Glutamatergic neuron (in vitro differentiated cells): ENCODE data around the gene MED25. TPM values are rescaled to one million over a fixed set of nuclear protein-coding genes. Genes with fewer than 3 reads are reported as not detected.
A peak's percentile ranks its signal among the peaks of the same experiment; 100 is the strongest.

ENCODE experiments used
- DNase-seq: peaks from one replicate; pipeline ENCODE4 v3.0.0; 2022
- H3K27ac Mint-ChIP-seq: one replicate; pipeline ENCODE4 v1.8.0; 2020; ENCODE audit warnings: mild to moderate bottlenecking, mixed read lengths, inconsistent platforms; ENCODE audit not compliant: unreplicated experiment
- H3K27me3 Mint-ChIP-seq: one replicate; pipeline ENCODE4 v1.8.0; 2020; ENCODE audit warnings: mild to moderate bottlenecking, moderate library complexity, mixed read lengths, inconsistent platforms; ENCODE audit not compliant: unreplicated experiment
- H3K36me3 Mint-ChIP-seq: one replicate; pipeline ENCODE4 v1.8.0; 2020; ENCODE audit warnings: mild to moderate bottlenecking, mixed read lengths, inconsistent platforms; ENCODE audit not compliant: unreplicated experiment
- H3K4me1 Mint-ChIP-seq: one replicate; pipeline ENCODE4 v1.8.0; 2020; ENCODE audit warnings: mild to moderate bottlenecking, low read depth, mixed read lengths, inconsistent platforms; ENCODE audit not compliant: unreplicated experiment
- H3K4me3 Mint-ChIP-seq: one replicate; pipeline ENCODE4 v1.8.0; 2020; ENCODE audit warnings: mild to moderate bottlenecking, mixed read lengths, inconsistent platforms; ENCODE audit not compliant: unreplicated experiment
- H3K9me3 Mint-ChIP-seq: one replicate; pipeline ENCODE4 v1.8.0; 2020; ENCODE audit warnings: mild to moderate bottlenecking, moderate library complexity, mixed read lengths, inconsistent platforms; ENCODE audit not compliant: unreplicated experiment
- total RNA-seq: library from RNA; stranded (reverse); fragmentation: NEBNext Ultra II Directional; extraction: Animal tissue kit (Norgen Biotek cat#: 25700); gene quantifications from one replicate; pipeline ENCODE4 v1.2.1, GENCODE V29; 2021; ENCODE audit not compliant: unreplicated experiment
- TF ChIP-seq, protein P1 (sequence below): fragments of 200-600 bp; sonication (generic); IDR thresholded peaks from one replicate; pipeline ENCODE4 v1.5.0; 2021; ENCODE audit not compliant: partially characterized antibody, unreplicated experiment

MED25 gene
- total RNA-seq, 1 donor from 2014 or later = 51.0 TPM

DNA sequence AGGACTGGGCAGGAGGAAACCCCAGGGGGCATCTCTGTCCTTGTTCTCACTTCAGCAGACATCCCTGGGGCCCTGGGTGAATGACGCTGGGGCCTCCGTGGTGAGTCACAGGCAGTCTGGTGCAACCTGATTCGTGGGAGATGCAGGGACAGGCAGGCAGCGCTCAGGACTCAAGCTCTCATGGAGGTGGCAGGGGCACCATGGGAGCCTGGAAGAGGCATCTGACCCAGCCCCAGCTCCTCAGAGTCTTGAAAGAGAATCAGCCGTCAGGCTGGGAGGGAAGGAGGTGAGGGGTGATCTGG lies 18.9 kb downstream of the MED25 start:
- H3K36me3 Mint-ChIP-seq = peaks cover 20% of the 10 kb centered on the region
- peaks cover 3% of the 10 kb centered on the region for H3K9me3 Mint-ChIP-seq
- H3K4me1 Mint-ChIP-seq = no peaks in the 10 kb centered on the region
- TF ChIP-seq, protein P1, sequence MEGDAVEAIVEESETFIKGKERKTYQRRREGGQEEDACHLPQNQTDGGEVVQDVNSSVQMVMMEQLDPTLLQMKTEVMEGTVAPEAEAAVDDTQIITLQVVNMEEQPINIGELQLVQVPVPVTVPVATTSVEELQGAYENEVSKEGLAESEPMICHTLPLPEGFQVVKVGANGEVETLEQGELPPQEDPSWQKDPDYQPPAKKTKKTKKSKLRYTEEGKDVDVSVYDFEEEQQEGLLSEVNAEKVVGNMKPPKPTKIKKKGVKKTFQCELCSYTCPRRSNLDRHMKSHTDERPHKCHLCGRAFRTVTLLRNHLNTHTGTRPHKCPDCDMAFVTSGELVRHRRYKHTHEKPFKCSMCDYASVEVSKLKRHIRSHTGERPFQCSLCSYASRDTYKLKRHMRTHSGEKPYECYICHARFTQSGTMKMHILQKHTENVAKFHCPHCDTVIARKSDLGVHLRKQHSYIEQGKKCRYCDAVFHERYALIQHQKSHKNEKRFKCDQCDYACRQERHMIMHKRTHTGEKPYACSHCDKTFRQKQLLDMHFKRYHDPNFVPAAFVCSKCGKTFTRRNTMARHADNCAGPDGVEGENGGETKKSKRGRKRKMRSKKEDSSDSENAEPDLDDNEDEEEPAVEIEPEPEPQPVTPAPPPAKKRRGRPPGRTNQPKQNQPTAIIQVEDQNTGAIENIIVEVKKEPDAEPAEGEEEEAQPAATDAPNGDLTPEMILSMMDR = no peak
- H3K4me3 Mint-ChIP-seq = no peak overlapping the region
- DNase-seq = no peak
- peaks cover 7% of the 10 kb centered on the region for H3K27me3 Mint-ChIP-seq
- H3K27ac Mint-ChIP-seq = peak overlapping the region; percentile 52

DNA sequence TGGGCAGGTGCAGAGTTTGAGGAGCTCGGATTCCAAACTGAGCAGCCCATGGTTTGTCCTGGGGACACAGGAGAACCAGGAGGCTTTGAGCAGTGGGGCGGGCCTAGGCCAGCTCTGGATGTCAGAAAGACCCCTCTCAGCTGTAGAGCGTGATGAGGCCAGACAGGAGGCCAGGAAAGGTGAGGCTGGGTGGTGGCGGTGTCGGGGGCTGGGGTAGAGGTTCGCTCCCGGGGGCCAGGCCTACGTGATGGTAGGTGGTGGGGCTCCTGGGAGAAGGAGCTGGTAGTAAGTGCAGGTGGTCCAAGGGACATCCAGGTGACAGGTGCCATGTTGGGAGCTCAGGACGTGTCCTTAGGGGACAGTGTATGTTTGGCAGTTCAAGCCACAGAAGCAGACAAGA lies 19.3 kb downstream of the MED25 start:
- H3K4me3 Mint-ChIP-seq = no peak overlapping the region
- peak overlapping the region; percentile 52 for H3K27ac Mint-ChIP-seq
- H3K9me3 Mint-ChIP-seq = peaks cover 1% of the 10 kb centered on the region
- no peaks in the 10 kb centered on the region for H3K4me1 Mint-ChIP-seq
- TF ChIP-seq, protein P1 = no peak
- DNase-seq = no peak
- H3K36me3 Mint-ChIP-seq = peaks cover 20% of the 10 kb centered on the region
- peaks cover 5% of the 10 kb centered on the region for H3K27me3 Mint-ChIP-seq

DNA sequence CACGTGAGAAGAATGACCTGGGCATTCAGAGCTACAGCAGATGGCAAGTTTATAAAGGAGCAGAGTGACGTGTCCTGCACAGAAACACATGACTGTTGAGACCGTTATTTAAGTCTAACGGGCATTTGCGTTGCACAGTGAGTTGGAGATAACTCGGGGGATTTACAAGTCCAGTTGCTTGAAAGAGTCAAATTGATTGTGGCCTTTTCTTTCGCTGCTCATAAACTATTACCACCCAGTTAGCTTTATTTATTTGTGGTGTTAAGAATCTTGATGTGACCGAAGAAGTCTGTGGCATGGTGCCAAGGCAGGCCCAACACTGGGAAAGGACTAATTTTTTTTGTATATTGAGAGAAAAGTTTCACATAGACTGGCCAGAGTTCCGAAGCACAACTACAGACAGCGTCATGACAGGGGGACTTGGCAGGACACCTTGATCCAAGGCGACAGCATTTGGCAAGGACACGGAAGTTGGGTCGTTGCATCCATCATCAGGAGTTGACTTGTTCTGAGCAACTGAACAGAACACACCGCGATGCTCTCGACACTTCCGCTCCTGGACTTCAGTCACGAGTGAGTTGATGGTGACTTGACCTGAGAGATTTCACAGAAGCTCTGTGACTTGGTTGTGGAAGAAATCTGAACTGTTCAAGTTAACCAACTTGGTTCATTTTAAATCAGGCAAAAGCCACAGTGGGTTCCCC lies 20.9 kb downstream of the MED25 start:
- H3K27me3 Mint-ChIP-seq = peaks cover 4% of the 10 kb centered on the region
- TF ChIP-seq, protein P1 = no peak
- H3K4me1 Mint-ChIP-seq = no peaks in the 10 kb centered on the region
- no peak overlapping the region for H3K27ac Mint-ChIP-seq
- peaks cover 20% of the 10 kb centered on the region for H3K36me3 Mint-ChIP-seq
- no peak overlapping the region for H3K4me3 Mint-ChIP-seq
- no peak for DNase-seq
- H3K9me3 Mint-ChIP-seq = no peaks in the 10 kb centered on the region

DNA sequence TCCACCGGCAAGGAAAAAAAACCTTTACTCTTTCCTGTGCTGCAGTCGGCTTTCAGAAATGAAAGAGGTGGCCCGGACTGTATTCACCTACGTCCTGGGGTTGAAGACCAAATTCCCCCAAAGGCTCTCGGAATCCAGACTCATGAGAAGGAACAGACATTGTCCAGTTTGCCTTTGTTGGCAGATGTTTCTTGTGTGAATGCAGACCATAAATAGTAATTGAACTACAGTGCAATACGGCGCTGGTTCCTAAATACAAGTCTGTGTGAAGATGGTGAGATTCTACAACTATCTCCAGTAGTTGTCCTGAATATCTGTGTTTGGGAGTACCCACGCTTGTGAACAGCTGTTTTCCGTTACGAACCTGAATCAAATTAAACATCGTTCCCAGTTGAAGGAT lies 21.6 kb downstream of the MED25 start:
- peaks cover 4% of the 10 kb centered on the region for H3K27me3 Mint-ChIP-seq
- H3K9me3 Mint-ChIP-seq = no peaks in the 10 kb centered on the region
- H3K4me1 Mint-ChIP-seq = no peaks in the 10 kb centered on the region
- H3K27ac Mint-ChIP-seq = no peak overlapping the region
- no peak overlapping the region for H3K4me3 Mint-ChIP-seq
- DNase-seq = no peak
- TF ChIP-seq, protein P1 = no peak
- peaks cover 20% of the 10 kb centered on the region for H3K36me3 Mint-ChIP-seq

DNA sequence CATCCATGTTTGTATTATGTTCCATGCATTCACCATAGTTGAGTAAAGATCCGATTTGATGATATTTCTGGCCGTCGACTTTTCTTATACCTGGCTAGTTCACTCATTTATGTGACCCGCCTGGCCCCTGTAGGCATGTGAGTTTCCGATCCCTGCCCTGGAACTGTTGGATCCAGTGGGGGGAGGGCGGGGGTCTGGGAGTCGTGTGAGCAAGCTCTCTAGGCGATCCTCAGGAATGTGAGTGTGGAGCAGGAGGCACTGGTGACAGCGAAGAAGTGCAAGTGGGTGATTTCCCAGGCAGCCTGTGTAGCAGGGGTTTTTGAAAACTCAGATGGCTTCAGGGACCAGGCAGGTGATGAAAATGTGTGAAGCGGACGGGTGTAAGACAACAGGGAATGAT lies 22.2 kb downstream of the MED25 start:
- no peaks in the 10 kb centered on the region for H3K4me1 Mint-ChIP-seq
- no peak overlapping the region for H3K27ac Mint-ChIP-seq
- no peak overlapping the region for H3K4me3 Mint-ChIP-seq

More for the DNA sequence above, 22.2 kb downstream of the MED25 start:
- TF ChIP-seq, protein P1 = no peak
- Mint-ChIP-seq H3K27me3 (peaks cover 4% of the 10 kb centered on the region), H3K36me3 (peaks cover 20% of the 10 kb centered on the region), H3K9me3 (no peaks in the 10 kb centered on the region)
- DNase-seq = no peak
